Measurements from ENCODE around the gene MGAT5B.

The MGAT5B gene

GRCh38 chr17:76993651-76994050, 125.4 kb downstream of the MGAT5B start:
- Histone ChIP-seq H3K9me3 (ENCODE audit: control insufficient read depth in 2 of 2, low read length in 2 of 2) (no peaks in the 10 kb centered on the region), H3K4me3 (ENCODE audit: low read length in 2 of 2) (no peak overlapping the region), H3K27ac (ENCODE audit: low read length) (no peak overlapping the region), H3K36me3 (ENCODE audit: control insufficient read depth in 2 of 2, insufficient read depth in 2 of 2, low read length in 2 of 2) (no peaks in the 10 kb centered on the region), H3K4me1 (ENCODE audit: control insufficient read depth, insufficient read depth, low read length) (no peaks in the 10 kb centered on the region), H3K9ac (ENCODE audit: low read length in 2 of 2) (no peak overlapping the region), H3K27me3 (ENCODE audit: control insufficient read depth in 1 of 2, insufficient read depth in 2 of 2, low read length in 2 of 2) (peaks cover 8 to 9% of the 10 kb centered on the region in 2 donors)

GRCh38 chr17:76994237-76994637, 126.0 kb downstream of the MGAT5B start:
- H3K9me3 ChIP-seq (ENCODE audit: control insufficient read depth in 2 of 2, low read length in 2 of 2): no peaks in the 10 kb centered on the region
- no peak overlapping the region for H3K4me3 ChIP-seq (ENCODE audit: low read length in 2 of 2)
- H3K4me1 ChIP-seq (ENCODE audit: control insufficient read depth, insufficient read depth, low read length): no peaks in the 10 kb centered on the region
- H3K9ac ChIP-seq (ENCODE audit: low read length in 2 of 2): no peak overlapping the region
- H3K27me3 ChIP-seq (ENCODE audit: control insufficient read depth in 1 of 2, insufficient read depth in 2 of 2, low read length in 2 of 2): peaks cover 9 to 10% of the 10 kb centered on the region in 2 donors
- H3K36me3 ChIP-seq (ENCODE audit: control insufficient read depth in 2 of 2, insufficient read depth in 2 of 2, low read length in 2 of 2): no peaks in the 10 kb centered on the region
- H3K27ac ChIP-seq (ENCODE audit: low read length): no peak overlapping the region

- Histone ChIP-seq H3K4me1 (ENCODE audit: control insufficient read depth, insufficient read depth, low read length) (no peaks in the 10 kb centered on the region), H3K9me3 (ENCODE audit: control insufficient read depth in 2 of 2, low read length in 2 of 2) (no peaks in the 10 kb centered on the region), H3K36me3 (ENCODE audit: control insufficient read depth in 2 of 2, insufficient read depth in 2 of 2, low read length in 2 of 2) (no peaks in the 10 kb centered on the region), H3K27me3 (ENCODE audit: control insufficient read depth in 1 of 2, insufficient read depth in 2 of 2, low read length in 2 of 2) (peaks cover 9 to 10% of the 10 kb centered on the region in 2 donors), H3K9ac (ENCODE audit: low read length in 2 of 2) (no peak overlapping the region), H3K27ac (ENCODE audit: low read length) (no peak overlapping the region), H3K4me3 (ENCODE audit: low read length in 2 of 2) (no peak overlapping the region)
Measured at GRCh38 chr17:76995387-76996105, 127.3 kb downstream of the MGAT5B start.

- H3K4me3 ChIP-seq (ENCODE audit: low read length in 2 of 2): no peak overlapping the region
- H3K9ac ChIP-seq (ENCODE audit: low read length in 2 of 2): no peak overlapping the region
- H3K27ac ChIP-seq (ENCODE audit: low read length): no peak overlapping the region
- H3K4me1 ChIP-seq (ENCODE audit: control insufficient read depth, insufficient read depth, low read length): no peaks in the 10 kb centered on the region
- H3K36me3 ChIP-seq (ENCODE audit: control insufficient read depth in 2 of 2, insufficient read depth in 2 of 2, low read length in 2 of 2): no peaks in the 10 kb centered on the region
- no peaks in the 10 kb centered on the region for H3K9me3 ChIP-seq (ENCODE audit: control insufficient read depth in 2 of 2, low read length in 2 of 2)
- peaks cover 12 to 15% of the 10 kb centered on the region in 2 donors for H3K27me3 ChIP-seq (ENCODE audit: control insufficient read depth in 1 of 2, insufficient read depth in 2 of 2, low read length in 2 of 2)
Measured at GRCh38 chr17:76996741-76997694, 128.8 kb downstream of the MGAT5B start.

GRCh38 chr17:76997981-76998531, 129.9 kb downstream of the MGAT5B start:
- Histone ChIP-seq H3K9me3 (ENCODE audit: control insufficient read depth in 2 of 2, low read length in 2 of 2) (no peaks in the 10 kb centered on the region), H3K27ac (ENCODE audit: low read length) (no peak overlapping the region), H3K9ac (ENCODE audit: low read length in 2 of 2) (no peak overlapping the region), H3K36me3 (ENCODE audit: control insufficient read depth in 2 of 2, insufficient read depth in 2 of 2, low read length in 2 of 2) (no peaks in the 10 kb centered on the region), H3K4me1 (ENCODE audit: control insufficient read depth, insufficient read depth, low read length) (no peaks in the 10 kb centered on the region), H3K27me3 (ENCODE audit: control insufficient read depth in 1 of 2, insufficient read depth in 2 of 2, low read length in 2 of 2) (peaks cover 9 to 10% of the 10 kb centered on the region in 2 donors), H3K4me3 (ENCODE audit: low read length in 2 of 2) (no peak overlapping the region)

GRCh38 chr17:76998839-76999238, 130.6 kb downstream of the MGAT5B start:
- Histone ChIP-seq H3K36me3 (ENCODE audit: control insufficient read depth in 2 of 2, insufficient read depth in 2 of 2, low read length in 2 of 2) (no peaks in the 10 kb centered on the region), H3K4me3 (ENCODE audit: low read length in 2 of 2) (no peak overlapping the region), H3K27me3 (ENCODE audit: control insufficient read depth in 1 of 2, insufficient read depth in 2 of 2, low read length in 2 of 2) (peaks cover 9 to 10% of the 10 kb centered on the region in 2 donors), H3K9me3 (ENCODE audit: control insufficient read depth in 2 of 2, low read length in 2 of 2) (no peaks in the 10 kb centered on the region), H3K9ac (ENCODE audit: low read length in 2 of 2) (no peak overlapping the region), H3K4me1 (ENCODE audit: control insufficient read depth, insufficient read depth, low read length) (no peaks in the 10 kb centered on the region), H3K27ac (ENCODE audit: low read length) (no peak overlapping the region)
